ENCODE data around the gene PEX6. TPM values are rescaled to one million over a fixed set of nuclear protein-coding genes. Genes with fewer than 3 reads are reported as not detected.
A peak's percentile ranks its signal among the peaks of the same experiment; 100 is the strongest.

The PEX6 gene
- total and polyA plus RNA-seq, 2 of the 13 experiments (the other 11 are each of a cell fraction or from before 2014, with no cell fraction given), result 5.1 to 6.7 TPM

DNA sequence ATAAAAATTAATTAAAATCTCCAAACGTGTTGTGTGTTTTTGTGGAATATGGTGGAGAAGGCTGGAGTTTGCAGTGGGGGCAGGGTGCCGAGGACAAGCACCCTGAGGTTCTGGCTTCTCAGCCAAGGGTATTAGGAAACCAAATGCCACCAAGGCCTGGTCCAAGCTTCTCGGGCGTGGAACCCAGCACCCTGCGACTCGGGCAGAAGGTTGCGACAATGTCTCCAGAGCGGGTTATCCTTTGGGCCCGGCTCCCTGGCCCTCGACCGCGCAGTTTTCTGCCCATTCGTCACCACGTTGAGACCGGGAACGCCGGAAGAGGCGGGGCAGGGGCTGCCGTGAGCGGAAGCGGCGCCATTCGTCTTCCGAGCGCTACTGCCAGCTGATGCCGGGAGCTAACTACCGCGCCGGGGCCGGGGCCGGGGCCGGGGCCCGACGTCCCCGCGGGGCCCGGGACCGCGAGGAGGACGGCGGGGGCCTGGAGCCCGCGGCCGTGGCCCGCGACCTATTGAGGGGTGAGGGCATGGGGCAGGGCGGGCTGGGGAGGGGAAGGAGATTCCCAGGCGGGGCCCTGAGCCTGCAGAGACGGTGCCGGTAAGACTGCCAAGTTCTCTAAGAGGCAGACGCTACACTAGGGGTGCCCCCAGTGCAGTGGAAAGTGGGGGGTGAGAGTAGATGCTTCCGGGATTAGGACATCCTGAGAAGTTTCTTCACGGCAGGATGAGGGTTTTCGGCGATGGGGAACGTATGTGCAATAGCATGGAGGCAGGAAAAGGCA is 42.5 kb upstream of the PEX6 start, which contains the start of gene RRP36 (continued):
- TF ChIP-seq, protein P1, sequence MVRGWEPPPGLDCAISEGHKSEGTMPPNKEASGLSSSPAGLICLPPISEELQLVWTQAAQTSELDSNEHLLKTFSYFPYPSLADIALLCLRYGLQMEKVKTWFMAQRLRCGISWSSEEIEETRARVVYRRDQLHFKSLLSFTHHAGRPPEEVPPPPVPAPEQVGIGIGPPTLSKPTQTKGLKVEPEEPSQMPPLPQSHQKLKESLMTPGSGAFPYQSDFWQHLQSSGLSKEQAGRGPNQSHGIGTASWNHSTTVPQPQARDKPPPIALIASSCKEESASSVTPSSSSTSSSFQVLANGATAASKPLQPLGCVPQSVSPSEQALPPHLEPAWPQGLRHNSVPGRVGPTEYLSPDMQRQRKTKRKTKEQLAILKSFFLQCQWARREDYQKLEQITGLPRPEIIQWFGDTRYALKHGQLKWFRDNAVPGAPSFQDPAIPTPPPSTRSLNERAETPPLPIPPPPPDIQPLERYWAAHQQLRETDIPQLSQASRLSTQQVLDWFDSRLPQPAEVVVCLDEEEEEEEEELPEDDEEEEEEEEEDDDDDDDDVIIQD (CRISPR knock-in tag; IDR thresholded peaks at IDR 0.05; ENCODE audit: low read depth), result no peak
- TF ChIP-seq ZFY (CRISPR knock-in tag; IDR thresholded peaks at IDR 0.05) (peak; percentile 92), SMAD1 (CRISPR knock-in tag; IDR thresholded peaks at IDR 0.05; ENCODE audit: borderline replicate concordance, low read depth) (peak; percentile 47; the same call in 1 of the 2 replicates), GFI1 (CRISPR knock-in tag; IDR thresholded peaks at IDR 0.05; ENCODE audit: borderline replicate concordance) (no peak), CAMTA2 (CRISPR knock-in tag; IDR thresholded peaks at IDR 0.05; ENCODE audit: borderline replicate concordance) (peak; percentile 90), ZNF747 (CRISPR knock-in tag; IDR thresholded peaks at IDR 0.05; ENCODE audit: borderline replicate concordance) (no peak), NR2C2 (CRISPR knock-in tag; IDR thresholded peaks at IDR 0.05; ENCODE audit: borderline replicate concordance) (peak; percentile 39; the same call in 1 of the 2 replicates), HDAC1 (CRISPR knock-in tag; IDR thresholded peaks at IDR 0.05) (peak; percentile 76), ZSCAN25 (CRISPR knock-in tag; IDR thresholded peaks at IDR 0.05) (peak; percentile 49; the same call in 1 of the 2 replicates), HNRNPL (IDR thresholded peaks at IDR 0.05; ENCODE audit: low read depth, low read length) (0 out of 2 replicates have a peak, but pooled peaks have one; percentile 70), PHF8 (CRISPR knock-in tag; IDR thresholded peaks at IDR 0.05) (peak; percentile 82), ZNF672 (CRISPR knock-in tag; IDR thresholded peaks at IDR 0.05) (peak; percentile 76; the same call in 1 of the 2 replicates)
- TF ChIP-seq, protein P2, sequence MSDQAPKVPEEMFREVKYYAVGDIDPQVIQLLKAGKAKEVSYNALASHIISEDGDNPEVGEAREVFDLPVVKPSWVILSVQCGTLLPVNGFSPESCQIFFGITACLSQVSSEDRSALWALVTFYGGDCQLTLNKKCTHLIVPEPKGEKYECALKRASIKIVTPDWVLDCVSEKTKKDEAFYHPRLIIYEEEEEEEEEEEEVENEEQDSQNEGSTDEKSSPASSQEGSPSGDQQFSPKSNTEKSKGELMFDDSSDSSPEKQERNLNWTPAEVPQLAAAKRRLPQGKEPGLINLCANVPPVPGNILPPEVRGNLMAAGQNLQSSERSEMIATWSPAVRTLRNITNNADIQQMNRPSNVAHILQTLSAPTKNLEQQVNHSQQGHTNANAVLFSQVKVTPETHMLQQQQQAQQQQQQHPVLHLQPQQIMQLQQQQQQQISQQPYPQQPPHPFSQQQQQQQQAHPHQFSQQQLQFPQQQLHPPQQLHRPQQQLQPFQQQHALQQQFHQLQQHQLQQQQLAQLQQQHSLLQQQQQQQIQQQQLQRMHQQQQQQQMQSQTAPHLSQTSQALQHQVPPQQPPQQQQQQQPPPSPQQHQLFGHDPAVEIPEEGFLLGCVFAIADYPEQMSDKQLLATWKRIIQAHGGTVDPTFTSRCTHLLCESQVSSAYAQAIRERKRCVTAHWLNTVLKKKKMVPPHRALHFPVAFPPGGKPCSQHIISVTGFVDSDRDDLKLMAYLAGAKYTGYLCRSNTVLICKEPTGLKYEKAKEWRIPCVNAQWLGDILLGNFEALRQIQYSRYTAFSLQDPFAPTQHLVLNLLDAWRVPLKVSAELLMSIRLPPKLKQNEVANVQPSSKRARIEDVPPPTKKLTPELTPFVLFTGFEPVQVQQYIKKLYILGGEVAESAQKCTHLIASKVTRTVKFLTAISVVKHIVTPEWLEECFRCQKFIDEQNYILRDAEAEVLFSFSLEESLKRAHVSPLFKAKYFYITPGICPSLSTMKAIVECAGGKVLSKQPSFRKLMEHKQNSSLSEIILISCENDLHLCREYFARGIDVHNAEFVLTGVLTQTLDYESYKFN (CRISPR knock-in tag; conservative IDR thresholded peaks at IDR 0.05), result 0 out of 2 replicates have a peak, but pooled peaks have one; percentile 5
- TF ChIP-seq, protein P3, sequence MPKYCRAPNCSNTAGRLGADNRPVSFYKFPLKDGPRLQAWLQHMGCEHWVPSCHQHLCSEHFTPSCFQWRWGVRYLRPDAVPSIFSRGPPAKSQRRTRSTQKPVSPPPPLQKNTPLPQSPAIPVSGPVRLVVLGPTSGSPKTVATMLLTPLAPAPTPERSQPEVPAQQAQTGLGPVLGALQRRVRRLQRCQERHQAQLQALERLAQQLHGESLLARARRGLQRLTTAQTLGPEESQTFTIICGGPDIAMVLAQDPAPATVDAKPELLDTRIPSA (CRISPR knock-in tag; IDR thresholded peaks at IDR 0.05; ENCODE audit: borderline replicate concordance), result no peak
- TF ChIP-seq, protein P4, sequence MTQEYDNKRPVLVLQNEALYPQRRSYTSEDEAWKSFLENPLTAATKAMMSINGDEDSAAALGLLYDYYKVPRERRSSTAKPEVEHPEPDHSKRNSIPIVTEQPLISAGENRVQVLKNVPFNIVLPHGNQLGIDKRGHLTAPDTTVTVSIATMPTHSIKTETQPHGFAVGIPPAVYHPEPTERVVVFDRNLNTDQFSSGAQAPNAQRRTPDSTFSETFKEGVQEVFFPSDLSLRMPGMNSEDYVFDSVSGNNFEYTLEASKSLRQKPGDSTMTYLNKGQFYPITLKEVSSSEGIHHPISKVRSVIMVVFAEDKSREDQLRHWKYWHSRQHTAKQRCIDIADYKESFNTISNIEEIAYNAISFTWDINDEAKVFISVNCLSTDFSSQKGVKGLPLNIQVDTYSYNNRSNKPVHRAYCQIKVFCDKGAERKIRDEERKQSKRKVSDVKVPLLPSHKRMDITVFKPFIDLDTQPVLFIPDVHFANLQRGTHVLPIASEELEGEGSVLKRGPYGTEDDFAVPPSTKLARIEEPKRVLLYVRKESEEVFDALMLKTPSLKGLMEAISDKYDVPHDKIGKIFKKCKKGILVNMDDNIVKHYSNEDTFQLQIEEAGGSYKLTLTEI (CRISPR knock-in tag; conservative IDR thresholded peaks at IDR 0.05), result no peak
- TF ChIP-seq, protein P5, sequence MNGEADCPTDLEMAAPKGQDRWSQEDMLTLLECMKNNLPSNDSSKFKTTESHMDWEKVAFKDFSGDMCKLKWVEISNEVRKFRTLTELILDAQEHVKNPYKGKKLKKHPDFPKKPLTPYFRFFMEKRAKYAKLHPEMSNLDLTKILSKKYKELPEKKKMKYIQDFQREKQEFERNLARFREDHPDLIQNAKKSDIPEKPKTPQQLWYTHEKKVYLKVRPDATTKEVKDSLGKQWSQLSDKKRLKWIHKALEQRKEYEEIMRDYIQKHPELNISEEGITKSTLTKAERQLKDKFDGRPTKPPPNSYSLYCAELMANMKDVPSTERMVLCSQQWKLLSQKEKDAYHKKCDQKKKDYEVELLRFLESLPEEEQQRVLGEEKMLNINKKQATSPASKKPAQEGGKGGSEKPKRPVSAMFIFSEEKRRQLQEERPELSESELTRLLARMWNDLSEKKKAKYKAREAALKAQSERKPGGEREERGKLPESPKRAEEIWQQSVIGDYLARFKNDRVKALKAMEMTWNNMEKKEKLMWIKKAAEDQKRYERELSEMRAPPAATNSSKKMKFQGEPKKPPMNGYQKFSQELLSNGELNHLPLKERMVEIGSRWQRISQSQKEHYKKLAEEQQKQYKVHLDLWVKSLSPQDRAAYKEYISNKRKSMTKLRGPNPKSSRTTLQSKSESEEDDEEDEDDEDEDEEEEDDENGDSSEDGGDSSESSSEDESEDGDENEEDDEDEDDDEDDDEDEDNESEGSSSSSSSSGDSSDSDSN (CRISPR knock-in tag; IDR thresholded peaks at IDR 0.05), result peak; percentile 56
- TF ChIP-seq, protein P6, sequence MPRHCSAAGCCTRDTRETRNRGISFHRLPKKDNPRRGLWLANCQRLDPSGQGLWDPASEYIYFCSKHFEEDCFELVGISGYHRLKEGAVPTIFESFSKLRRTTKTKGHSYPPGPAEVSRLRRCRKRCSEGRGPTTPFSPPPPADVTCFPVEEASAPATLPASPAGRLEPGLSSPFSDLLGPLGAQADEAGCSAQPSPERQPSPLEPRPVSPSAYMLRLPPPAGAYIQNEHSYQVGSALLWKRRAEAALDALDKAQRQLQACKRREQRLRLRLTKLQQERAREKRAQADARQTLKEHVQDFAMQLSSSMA (CRISPR knock-in tag; IDR thresholded peaks at IDR 0.05), result no peak

Data from HepG2 (cell line).